NB4 (cell line): ENCODE data around the gene PIK3AP1.

Experiments used
- DNase-seq: peaks from one replicate; pipeline ENCODE4 v3.0.0; 2010; ENCODE audit warnings: low read depth
- H3K4me3 ChIP-seq: one replicate; pipeline ENCODE4 v1.5.1; 2011; ENCODE audit warnings: mild to moderate bottlenecking, low read depth, low read length, moderate library complexity
- MYC ChIP-seq: IDR thresholded peaks from 2 replicates; pipeline ENCODE4 v1.6.1; 2011; ENCODE audit warnings: low read depth, low read length
- POLR2A ChIP-seq: IDR thresholded peaks from 2 replicates; pipeline ENCODE4 v1.6.1; 2011; ENCODE audit warnings: mild to moderate bottlenecking; ENCODE audit not compliant: insufficient read length; ENCODE audit errors: extremely low read depth
- TF ChIP-seq, protein P1 (sequence below): IDR thresholded peaks from one replicate; pipeline ENCODE4 v1.5.1; 2012; ENCODE audit warnings: low read depth, low read length
- TF ChIP-seq, protein P2 (sequence below): IDR thresholded peaks from 2 replicates; pipeline ENCODE4 v1.6.1; 2011; ENCODE audit warnings: low read depth, low read length

Gene PIK3AP1

DNA sequence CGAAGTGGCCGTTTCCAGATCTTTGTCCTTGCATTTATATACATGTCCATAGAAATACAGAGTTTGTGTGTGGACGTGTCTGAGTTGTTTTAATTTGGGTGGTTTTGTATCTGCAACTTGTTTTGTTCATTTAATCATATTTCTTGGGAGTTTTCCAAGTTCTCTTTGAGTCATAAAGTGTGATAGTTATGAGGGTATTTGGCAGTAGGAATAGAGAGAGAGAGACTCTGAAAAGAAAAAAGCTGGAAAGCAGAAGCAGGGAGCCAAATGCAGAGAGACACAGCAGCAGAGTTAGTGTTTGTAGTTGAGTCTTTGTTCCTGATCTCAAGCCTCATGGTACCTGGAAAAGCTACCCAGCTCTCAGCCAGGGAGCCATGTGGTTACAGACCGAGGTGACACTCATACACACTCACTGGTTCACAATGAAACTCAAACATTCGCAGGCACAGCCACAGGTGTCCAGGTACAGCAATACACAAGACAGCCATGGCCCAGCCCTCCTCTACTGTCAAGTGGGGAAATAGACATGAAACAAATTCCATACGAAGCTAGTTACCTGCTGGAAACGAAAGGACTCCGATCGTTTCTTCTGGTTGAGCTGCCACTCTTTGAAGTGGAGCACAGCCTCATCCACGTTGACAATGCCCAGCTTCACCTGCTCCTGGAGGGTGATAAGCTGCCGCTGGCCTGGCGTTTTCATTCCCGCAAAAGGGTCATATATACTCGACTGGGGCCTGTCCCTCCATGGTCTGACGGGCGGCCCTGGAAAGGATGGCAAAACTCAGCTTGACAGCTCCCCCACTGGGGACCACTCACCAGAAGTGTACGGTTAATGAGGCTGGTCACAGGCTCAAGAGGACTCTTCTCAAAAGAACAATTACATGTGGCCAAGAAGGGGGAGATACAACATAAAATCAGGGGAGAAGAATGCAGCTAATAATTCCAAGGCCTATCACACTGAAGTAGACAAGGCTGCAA lies 100.2 kb downstream of the PIK3AP1 start:
- DNase-seq: no peak
- TF ChIP-seq, protein P1, sequence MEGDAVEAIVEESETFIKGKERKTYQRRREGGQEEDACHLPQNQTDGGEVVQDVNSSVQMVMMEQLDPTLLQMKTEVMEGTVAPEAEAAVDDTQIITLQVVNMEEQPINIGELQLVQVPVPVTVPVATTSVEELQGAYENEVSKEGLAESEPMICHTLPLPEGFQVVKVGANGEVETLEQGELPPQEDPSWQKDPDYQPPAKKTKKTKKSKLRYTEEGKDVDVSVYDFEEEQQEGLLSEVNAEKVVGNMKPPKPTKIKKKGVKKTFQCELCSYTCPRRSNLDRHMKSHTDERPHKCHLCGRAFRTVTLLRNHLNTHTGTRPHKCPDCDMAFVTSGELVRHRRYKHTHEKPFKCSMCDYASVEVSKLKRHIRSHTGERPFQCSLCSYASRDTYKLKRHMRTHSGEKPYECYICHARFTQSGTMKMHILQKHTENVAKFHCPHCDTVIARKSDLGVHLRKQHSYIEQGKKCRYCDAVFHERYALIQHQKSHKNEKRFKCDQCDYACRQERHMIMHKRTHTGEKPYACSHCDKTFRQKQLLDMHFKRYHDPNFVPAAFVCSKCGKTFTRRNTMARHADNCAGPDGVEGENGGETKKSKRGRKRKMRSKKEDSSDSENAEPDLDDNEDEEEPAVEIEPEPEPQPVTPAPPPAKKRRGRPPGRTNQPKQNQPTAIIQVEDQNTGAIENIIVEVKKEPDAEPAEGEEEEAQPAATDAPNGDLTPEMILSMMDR: no peak
- TF ChIP-seq, protein P2, sequence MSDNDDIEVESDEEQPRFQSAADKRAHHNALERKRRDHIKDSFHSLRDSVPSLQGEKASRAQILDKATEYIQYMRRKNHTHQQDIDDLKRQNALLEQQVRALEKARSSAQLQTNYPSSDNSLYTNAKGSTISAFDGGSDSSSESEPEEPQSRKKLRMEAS: no peak
- TF ChIP-seq POLR2A (no peak), MYC (no peak)
- no peak overlapping the region for H3K4me3 ChIP-seq

DNA sequence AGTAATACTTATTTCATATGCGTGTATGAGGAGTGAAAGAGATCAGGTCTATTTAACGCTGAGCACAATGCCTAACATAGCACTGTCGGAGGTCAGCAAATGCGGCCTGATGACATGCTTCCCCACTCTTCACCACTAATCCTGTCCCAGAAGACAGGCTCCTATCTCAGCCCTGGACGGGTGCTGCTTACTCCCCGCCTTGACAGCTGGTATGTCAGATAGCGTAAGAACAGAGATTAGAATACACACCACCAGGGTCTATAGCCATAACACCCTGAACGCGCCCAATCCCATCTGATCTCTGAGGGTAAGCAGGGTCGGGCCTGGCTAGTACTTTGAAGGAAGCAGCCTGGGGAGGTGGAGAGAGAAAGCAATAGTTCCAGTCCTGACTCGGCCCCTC lies 101.2 kb downstream of the PIK3AP1 start:
- TF ChIP-seq, protein P2: no peak
- TF ChIP-seq POLR2A: no peak
- DNase-seq: no peak
- no peak overlapping the region for H3K4me3 ChIP-seq

DNA sequence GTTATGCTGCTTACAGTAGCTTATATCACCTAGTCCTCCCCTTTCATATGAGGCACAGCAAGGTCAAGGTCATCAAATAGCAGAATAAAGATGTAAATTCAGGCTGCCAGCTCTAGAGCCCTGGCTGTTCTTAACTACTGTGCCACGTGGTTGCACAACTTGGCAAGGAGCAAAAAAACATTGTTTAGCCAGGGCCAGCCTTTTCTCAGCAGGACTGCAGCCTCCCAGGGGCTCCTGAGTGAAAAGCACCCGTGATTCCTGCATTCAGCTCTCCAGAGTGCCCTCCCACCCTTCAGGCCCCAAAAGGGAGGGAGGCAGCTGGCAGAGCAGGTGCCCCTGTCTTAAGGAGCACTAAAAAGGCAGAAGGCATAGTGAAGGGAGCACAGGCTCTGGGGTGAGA lies 101.7 kb downstream of the PIK3AP1 start:
- DNase-seq: no peak
- TF ChIP-seq, protein P2: no peak
- TF ChIP-seq, protein P1: no peak
- TF ChIP-seq POLR2A: no peak
- TF ChIP-seq MYC: no peak
- H3K4me3 ChIP-seq: no peak overlapping the region

DNA sequence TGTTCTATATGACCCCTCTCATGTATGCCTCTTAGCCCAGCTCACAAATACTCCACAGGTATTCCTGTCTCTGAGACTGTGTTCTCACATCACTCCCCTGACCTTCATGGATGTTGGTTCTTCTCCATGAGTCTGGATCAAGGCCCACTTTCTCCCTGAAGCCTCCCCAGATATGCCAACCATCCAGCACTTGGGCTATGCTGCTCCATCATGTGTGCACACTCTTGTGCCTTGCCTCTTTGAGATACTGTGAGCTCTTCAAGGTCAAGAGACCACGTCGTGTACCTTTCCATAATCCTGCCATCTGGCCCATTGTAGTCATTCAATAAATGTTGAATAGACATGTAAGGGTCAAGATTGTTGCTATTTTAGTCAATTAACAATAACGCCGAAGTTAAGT lies 103.4 kb downstream of the PIK3AP1 start:
- TF ChIP-seq POLR2A: no peak

DNA sequence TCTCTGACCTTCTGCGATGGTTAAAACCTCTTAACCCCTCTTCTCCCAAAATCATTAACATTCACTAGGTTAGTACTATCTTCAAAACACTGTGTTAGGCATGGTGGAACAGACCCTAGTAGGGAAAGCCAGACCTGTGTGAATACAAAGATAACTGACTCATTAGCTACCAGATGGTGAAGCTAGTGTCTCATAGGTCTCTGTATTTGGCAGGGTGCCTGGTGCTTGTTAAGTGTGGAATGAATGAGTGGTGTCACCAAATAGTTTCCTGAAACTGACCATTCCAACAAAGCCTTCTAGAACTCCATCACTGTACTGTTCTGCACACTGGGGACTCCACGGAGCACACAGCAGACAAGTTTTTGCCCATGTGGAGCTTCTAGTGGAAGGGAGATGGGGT lies 105.8 kb downstream of the PIK3AP1 start:
- no peak for DNase-seq
- no peak overlapping the region for H3K4me3 ChIP-seq
- TF ChIP-seq, protein P1: no peak
- TF ChIP-seq MYC (no peak), POLR2A (no peak)
- TF ChIP-seq, protein P2: no peak

More for the DNA sequence above, 103.4 kb downstream of the PIK3AP1 start:
- H3K4me3 ChIP-seq: no peak overlapping the region
- DNase-seq: no peak

DNA sequence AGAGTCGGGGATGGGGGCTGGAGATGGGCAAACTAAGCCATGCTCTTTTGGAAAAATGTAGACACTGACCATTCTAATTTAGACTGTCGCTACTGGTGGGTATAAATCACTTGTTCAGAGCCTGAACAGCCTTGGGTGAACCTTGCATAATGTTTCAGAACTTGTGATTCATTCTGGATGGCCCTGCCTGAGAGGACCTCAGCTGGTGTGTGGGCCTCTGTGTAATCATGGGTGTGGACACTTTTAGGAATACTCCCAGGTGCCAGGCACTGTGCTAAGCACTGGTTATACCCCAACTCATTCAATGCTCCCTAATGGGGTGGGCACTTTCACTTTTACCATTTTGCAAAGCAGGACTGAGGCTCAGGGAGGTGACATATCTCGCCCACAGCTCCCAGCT lies 106.7 kb downstream of the PIK3AP1 start:
- TF ChIP-seq MYC (no peak), POLR2A (no peak)
- TF ChIP-seq, protein P1: no peak
- TF ChIP-seq, protein P2: no peak
- no peak for DNase-seq

More for the DNA sequence above, 106.7 kb downstream of the PIK3AP1 start:
- H3K4me3 ChIP-seq: no peak overlapping the region
